Colonic mucosa (tissue), 4 donors: ENCODE results near the gene PERM1. TPM values are rescaled to one million over a fixed set of nuclear protein-coding genes. Genes with fewer than 3 reads are reported as not detected.

Source experiments
- DNase-seq: peaks from one replicate; pipeline ENCODE4 v3.0.0-alpha.2; 2020
- H3K27ac ChIP-seq: fragments of 200-600 bp; one replicate; pipeline ENCODE4 v1.8.0; 2021
- H3K27me3 ChIP-seq: fragments of 200-600 bp; one replicate; pipeline ENCODE4 v1.8.0; 2021
- H3K36me3 ChIP-seq: fragments of 200-600 bp; one replicate; pipeline ENCODE4 v1.8.0; 2021
- H3K4me1 ChIP-seq: fragments of 200-600 bp; one replicate; pipeline ENCODE4 v1.8.0; 2021; ENCODE audit warnings: mild to moderate bottlenecking
- H3K4me3 ChIP-seq: fragments of 200-600 bp; one replicate; pipeline ENCODE4 v1.8.0; 2021
- H3K9ac ChIP-seq, 2 donors: one replicate each; pipeline ENCODE4 v1.7.0; 2013; ENCODE audit warnings: control low read depth in 2 of 2, low read depth in 2 of 2, low read length in 2 of 2
- H3K9me3 ChIP-seq: fragments of 200-600 bp; one replicate; pipeline ENCODE4 v1.8.0; 2021
- intact Hi-C: fragments of 100-400 bp; cut with DNase I; formaldehyde crosslinking; loops from one replicate; pipeline ENCODE4 v1.14.1; 2022
- total RNA-seq, 2 donors: library from RNA; stranded (reverse); fragmentation: NEBNext Ultra II Directional in 1 of 2; extraction: Animal tissue kit (Norgen Biotek cat#: 25700) in 1 of 2; gene quantifications; one replicate each; pipeline ENCODE4 v1.2.1, GENCODE V29; 2021
- TF ChIP-seq, protein P1 (sequence below): fragments of 200-600 bp; IDR thresholded peaks from one replicate; pipeline ENCODE4 v1.8.0; 2022; ENCODE audit warnings: antibody characterized with exemption, mild to moderate bottlenecking
- donor health status: healthy.
- donor health status: DM: no; HTN: no; CAD: no.
- donor health status: DM: no; HTN: no; CAD: no.

The PERM1 gene
- total RNA-seq, 2 donors from 2014 or later = not detected

DNA sequence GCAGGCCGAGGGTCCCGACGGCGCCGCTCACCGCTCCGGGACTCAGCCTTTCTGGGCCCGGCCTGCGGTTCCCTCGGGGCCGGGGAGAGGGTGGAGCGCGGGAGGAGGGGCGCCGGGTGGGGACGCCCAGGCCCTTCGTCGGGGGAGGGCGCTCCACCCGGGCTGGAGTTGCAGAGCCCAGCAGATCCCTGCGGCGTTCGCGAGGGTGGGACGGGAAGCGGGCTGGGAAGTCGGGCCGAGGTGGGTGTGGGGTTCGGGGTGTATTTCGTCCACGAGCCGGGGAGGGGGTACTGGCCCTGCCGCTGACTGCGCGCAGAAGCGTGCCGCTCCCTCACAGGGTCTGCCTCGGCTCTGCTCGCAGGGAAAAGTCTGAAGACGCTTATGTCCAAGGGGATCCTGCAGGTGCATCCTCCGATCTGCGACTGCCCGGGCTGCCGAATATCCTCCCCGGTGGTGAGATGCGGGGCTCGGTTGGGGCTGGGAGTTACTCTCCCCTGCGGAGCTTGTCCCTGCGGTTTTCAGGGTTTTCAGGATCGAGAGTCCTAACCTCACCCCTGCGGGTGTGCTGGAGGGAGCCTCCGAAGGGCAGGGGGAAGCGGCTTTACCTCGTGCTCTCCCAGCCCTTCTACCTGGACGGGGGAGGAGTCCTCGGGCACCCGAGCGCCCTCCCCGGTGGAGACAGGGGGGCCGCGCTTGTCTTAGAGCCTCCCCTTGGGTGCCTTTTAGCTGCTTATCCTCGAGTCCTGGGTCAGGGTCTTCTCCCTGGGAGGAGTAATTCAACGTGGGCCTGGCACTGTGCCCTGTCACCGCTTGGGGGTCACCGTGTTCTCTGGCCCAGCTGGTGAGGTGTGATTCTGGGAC lies 56.1 kb downstream of the PERM1 start:
- Histone ChIP-seq H3K36me3 (no peaks in the 10 kb centered on the region), H3K4me1 (peaks cover 16% of the 10 kb centered on the region), H3K27me3 (peaks cover 76% of the 10 kb centered on the region), H3K4me3 (no peak overlapping the region), H3K9me3 (no peaks in the 10 kb centered on the region), H3K9ac (no peak overlapping the region), H3K27ac (no peak overlapping the region)
- no peak for DNase-seq
- intact Hi-C loops = no loop called here
- TF ChIP-seq, protein P1, sequence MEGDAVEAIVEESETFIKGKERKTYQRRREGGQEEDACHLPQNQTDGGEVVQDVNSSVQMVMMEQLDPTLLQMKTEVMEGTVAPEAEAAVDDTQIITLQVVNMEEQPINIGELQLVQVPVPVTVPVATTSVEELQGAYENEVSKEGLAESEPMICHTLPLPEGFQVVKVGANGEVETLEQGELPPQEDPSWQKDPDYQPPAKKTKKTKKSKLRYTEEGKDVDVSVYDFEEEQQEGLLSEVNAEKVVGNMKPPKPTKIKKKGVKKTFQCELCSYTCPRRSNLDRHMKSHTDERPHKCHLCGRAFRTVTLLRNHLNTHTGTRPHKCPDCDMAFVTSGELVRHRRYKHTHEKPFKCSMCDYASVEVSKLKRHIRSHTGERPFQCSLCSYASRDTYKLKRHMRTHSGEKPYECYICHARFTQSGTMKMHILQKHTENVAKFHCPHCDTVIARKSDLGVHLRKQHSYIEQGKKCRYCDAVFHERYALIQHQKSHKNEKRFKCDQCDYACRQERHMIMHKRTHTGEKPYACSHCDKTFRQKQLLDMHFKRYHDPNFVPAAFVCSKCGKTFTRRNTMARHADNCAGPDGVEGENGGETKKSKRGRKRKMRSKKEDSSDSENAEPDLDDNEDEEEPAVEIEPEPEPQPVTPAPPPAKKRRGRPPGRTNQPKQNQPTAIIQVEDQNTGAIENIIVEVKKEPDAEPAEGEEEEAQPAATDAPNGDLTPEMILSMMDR = no peak

Other genes with a start within 250 kb of the PERM1 start
- 1 to 10 TPM; 3.0 to 4.2 TPM for gene SAMD11, start 58.2 kb downstream of the PERM1 start, total RNA-seq
- gene NOC2L, start 22.8 kb downstream of the PERM1 start, total RNA-seq = 100 to 1,000 TPM in 1 of 2 donors, 10 to 100 TPM in 1; 46.9 to 127 TPM
- 10 to 100 TPM in 1 of 2 donors, 1 to 10 TPM in 1; 9.9 to 16.7 TPM for gene KLHL17, start 21.5 kb downstream of the PERM1 start, total RNA-seq
- gene PLEKHN1, start 15.6 kb downstream of the PERM1 start, total RNA-seq = under 1 TPM; 0.61 to 0.64 TPM
- gene HES4, start 18.0 kb upstream of the PERM1 start, total RNA-seq = 10 to 100 TPM; 30.5 to 47.3 TPM
- gene ISG15, start 31.4 kb upstream of the PERM1 start, total RNA-seq = 10 to 100 TPM; 21.9 to 25.2 TPM
- 100 to 1,000 TPM in 1 of 2 donors, 10 to 100 TPM in 1; 68.1 to 106 TPM for gene AGRN, start 38.0 kb upstream of the PERM1 start, total RNA-seq
- 1 to 10 TPM; 5.1 to 5.7 TPM for gene RNF223, start 92.2 kb upstream of the PERM1 start, total RNA-seq
- 10 to 100 TPM; 18.9 to 36.0 TPM for gene C1orf159, start 134.0 kb upstream of the PERM1 start, total RNA-seq
- 1 to 10 TPM in 1 of 2 donors, under 1 TPM in 1; 0.64 to 2.3 TPM for gene TTLL10, start 191.8 kb upstream of the PERM1 start, total RNA-seq
- gene TNFRSF18, start 224.5 kb upstream of the PERM1 start, total RNA-seq = 1 to 10 TPM in 1 of 2 donors, under 1 TPM in 1; 0.61 to 1.7 TPM
- gene TNFRSF4, start 232.1 kb upstream of the PERM1 start, total RNA-seq = 1 to 10 TPM; 1.2 to 2.3 TPM
- gene SDF4, start 249.9 kb upstream of the PERM1 start, total RNA-seq = 100 to 1,000 TPM; 202 to 325 TPM